GM23338 (cell line): ENCODE measurements around the gene FHIT. TPM values are rescaled to one million over a fixed set of nuclear protein-coding genes. Genes with fewer than 3 reads are reported as not detected.

ENCODE experiments used
- ATAC-seq: fragments of 200-7000 bp; cut with Tn5 transposase; 3 replicates; pipeline ENCODE4 v1.9.1; 2020
- DNase-seq: peaks from one replicate; pipeline ENCODE4 v3.0.0-alpha.2; 2015; ENCODE audit warnings: low spot score
- H2AFZ ChIP-seq: fragments of 200-600 bp; sonication (generic); 2 replicates; pipeline ENCODE4 v1.8.0; 2016; ENCODE audit warnings: antibody characterized with exemption, mild to moderate bottlenecking, moderate library complexity
- H3F3A ChIP-seq: fragments of 200-600 bp; sonication (generic); replicated peaks from 2 replicates; pipeline ENCODE4 v1.8.0; 2017; ENCODE audit warnings: antibody characterized with exemption, mixed run types, low read depth
- H3K27ac ChIP-seq: fragments of 200-600 bp; sonication (generic); 2 replicates; pipeline ENCODE4 v1.6.1; 2016; ENCODE audit warnings: low read depth
- H3K27me3 ChIP-seq: fragments of 200-600 bp; sonication (generic); 2 replicates; pipeline ENCODE4 v1.8.0; 2016; ENCODE audit warnings: mild to moderate bottlenecking, mixed run types, moderate library complexity; ENCODE audit not compliant: insufficient read depth
- H3K36me3 ChIP-seq: fragments of 200-600 bp; sonication (generic); 2 replicates; pipeline ENCODE4 v1.8.0; 2016; ENCODE audit warnings: mild to moderate bottlenecking; ENCODE audit not compliant: insufficient read depth
- H3K4me1 ChIP-seq: fragments of 200-600 bp; sonication (generic); 2 replicates; pipeline ENCODE4 v1.8.0; 2016; ENCODE audit warnings: mild to moderate bottlenecking, moderate library complexity; ENCODE audit not compliant: insufficient read depth
- H3K4me2 ChIP-seq: fragments of 200-600 bp; sonication (generic); 2 replicates; pipeline ENCODE4 v1.7.1; 2017; ENCODE audit warnings: mixed run types
- H3K4me3 ChIP-seq: fragments of 200-600 bp; sonication (generic); 2 replicates; pipeline ENCODE4 v1.6.1; 2016; ENCODE audit warnings: mixed run types
- H3K79me2 ChIP-seq: fragments of 200-600 bp; sonication (generic); replicated peaks from 2 replicates; pipeline ENCODE4 v1.8.0; 2017; ENCODE audit warnings: mild to moderate bottlenecking; ENCODE audit not compliant: insufficient read depth
- H3K9me2 ChIP-seq: fragments of 200-600 bp; sonication (generic); 2 replicates; pipeline ENCODE4 v1.8.0; 2017; ENCODE audit not compliant: insufficient read depth
- H4K20me1 ChIP-seq: fragments of 200-600 bp; sonication (generic); replicated peaks from 2 replicates; pipeline ENCODE4 v1.8.0; 2017; ENCODE audit warnings: mild to moderate bottlenecking; ENCODE audit not compliant: insufficient read depth
- H3K27ac Mint-ChIP-seq: 2 replicates; pipeline ENCODE4 v1.8.0; 2020; ENCODE audit warnings: inconsistent platforms, mild to moderate bottlenecking, moderate library complexity, mixed read lengths
- H3K27me3 Mint-ChIP-seq: 3 replicates; pipeline ENCODE4 v1.8.0; 2022; ENCODE audit warnings: low read depth, mild to moderate bottlenecking, moderate library complexity, mixed read lengths, inconsistent platforms; ENCODE audit not compliant: insufficient read depth, poor library complexity
- H3K36me3 Mint-ChIP-seq: 3 replicates; pipeline ENCODE4 v1.8.0; 2021; ENCODE audit warnings: low read depth, mild to moderate bottlenecking, inconsistent platforms, moderate library complexity, mixed read lengths
- H3K4me1 Mint-ChIP-seq: 3 replicates; pipeline ENCODE4 v1.8.0; 2020; ENCODE audit warnings: mild to moderate bottlenecking, inconsistent platforms, mixed read lengths
- H3K4me3 Mint-ChIP-seq: 3 replicates; pipeline ENCODE4 v1.8.0; 2021; ENCODE audit warnings: moderate library complexity, mild to moderate bottlenecking, inconsistent platforms, mixed read lengths
- H3K9me3 Mint-ChIP-seq: 3 replicates; pipeline ENCODE4 v1.8.0; 2020; ENCODE audit warnings: moderate library complexity, mild to moderate bottlenecking, inconsistent platforms, mixed read lengths
- CREB1 ChIP-seq: fragments of 250-450 bp; sonication (Bioruptor Pico); IDR thresholded peaks from 2 replicates; pipeline ENCODE4 v1.5.0; 2020; ENCODE audit warnings: low read depth, mild to moderate bottlenecking, moderate library complexity
- EZH2phosphoT487 ChIP-seq: fragments of 200-600 bp; sonication (generic); IDR thresholded peaks from one replicate; pipeline ENCODE4 v1.8.1; 2018; ENCODE audit warnings: antibody characterized with exemption; ENCODE audit not compliant: unreplicated experiment
- JUNB ChIP-seq: IDR thresholded peaks from one replicate; pipeline ENCODE4 v1.6.1; 2016; ENCODE audit warnings: antibody characterized with exemption; ENCODE audit not compliant: unreplicated experiment
- NANOG ChIP-seq: IDR thresholded peaks from 2 replicates; pipeline ENCODE4 v1.6.1; 2016; ENCODE audit warnings: antibody characterized with exemption, borderline replicate concordance
- POLR2AphosphoS5 ChIP-seq: IDR thresholded peaks from 2 replicates; pipeline ENCODE4 v1.6.1; 2016; ENCODE audit warnings: antibody characterized with exemption, low read depth
- STAT1 ChIP-seq: IDR thresholded peaks from one replicate; pipeline ENCODE4 v1.6.1; 2016; ENCODE audit warnings: antibody characterized with exemption; ENCODE audit not compliant: unreplicated experiment
- ZNF114 ChIP-seq: fragments of 250-450 bp; sonication (Bioruptor Pico); IDR thresholded peaks from 2 replicates; pipeline ENCODE4 v1.5.0; 2020; ENCODE audit warnings: mild to moderate bottlenecking, moderate library complexity
- ZNF331 ChIP-seq: fragments of 250-450 bp; sonication (Bioruptor Pico); IDR thresholded peaks from 2 replicates; pipeline ENCODE4 v1.5.0; 2020; ENCODE audit warnings: low read depth, mild to moderate bottlenecking, moderate library complexity
- ZNF462 ChIP-seq: fragments of 250-450 bp; sonication (Bioruptor Pico); IDR thresholded peaks from 2 replicates; pipeline ENCODE4 v1.5.0; 2020; ENCODE audit warnings: mild to moderate bottlenecking, moderate library complexity
- polyA plus RNA-seq: library from polyadenylated mRNA; unstranded; fragments of >200 nt; fragmentation: Nextera tagmentation; extraction: Ambion mirVana; gene quantifications from 2 replicates; pipeline ENCODE4 v1.2.1, GENCODE V29; 2016
- total RNA-seq: library from RNA; depleted of rRNA; stranded (reverse); fragments of >200 nt; shearing (Covaris generic); gene quantifications from 2 replicates; pipeline ENCODE4 v1.2.3, GENCODE V29; 2014
- TF ChIP-seq, protein P1 (sequence below): IDR thresholded peaks from 2 replicates; pipeline ENCODE4 v1.6.1; 2016; ENCODE audit warnings: antibody characterized with exemption
- TF ChIP-seq, protein P2 (sequence below), 2 experiments: fragments of 200-600 bp in 1 of 2; sonication (generic) in 1 of 2; conservative IDR thresholded peaks; 2 replicates each; pipeline versions ENCODE4 v1.5.1 to v1.6.1; 2016 to 2017; ENCODE audit warnings: antibody characterized with exemption in 2 of 2, low read depth in 2 of 2, mild to moderate bottlenecking in 2 of 2, moderate library complexity in 1 of 2
- TF ChIP-seq, protein P3 (sequence below): IDR thresholded peaks from one replicate; pipeline ENCODE4 v1.6.1; 2018; ENCODE audit warnings: antibody characterized with exemption; ENCODE audit not compliant: unreplicated experiment

Gene FHIT
- total and polyA plus RNA-seq, 2 experiments from 2014 or later, result 3.0 to 8.3 TPM

GRCh38 chr3:60333710-60334109, 917.5 kb downstream of the FHIT start (continued):
- TF ChIP-seq, protein P1, sequence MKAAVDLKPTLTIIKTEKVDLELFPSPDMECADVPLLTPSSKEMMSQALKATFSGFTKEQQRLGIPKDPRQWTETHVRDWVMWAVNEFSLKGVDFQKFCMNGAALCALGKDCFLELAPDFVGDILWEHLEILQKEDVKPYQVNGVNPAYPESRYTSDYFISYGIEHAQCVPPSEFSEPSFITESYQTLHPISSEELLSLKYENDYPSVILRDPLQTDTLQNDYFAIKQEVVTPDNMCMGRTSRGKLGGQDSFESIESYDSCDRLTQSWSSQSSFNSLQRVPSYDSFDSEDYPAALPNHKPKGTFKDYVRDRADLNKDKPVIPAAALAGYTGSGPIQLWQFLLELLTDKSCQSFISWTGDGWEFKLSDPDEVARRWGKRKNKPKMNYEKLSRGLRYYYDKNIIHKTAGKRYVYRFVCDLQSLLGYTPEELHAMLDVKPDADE, result no peak
- no peak for TF ChIP-seq STAT1

- TF ChIP-seq ZNF462 (CRISPR knock-in tag) (no peak), POLR2AphosphoS5 (no peak), ZNF331 (CRISPR knock-in tag) (no peak), EZH2phosphoT487 (no peak), ZNF114 (CRISPR knock-in tag) (no peak), STAT1 (no peak), JUNB (no peak), NANOG (no peak), CREB1 (CRISPR knock-in tag) (no peak)
- TF ChIP-seq, protein P2, sequence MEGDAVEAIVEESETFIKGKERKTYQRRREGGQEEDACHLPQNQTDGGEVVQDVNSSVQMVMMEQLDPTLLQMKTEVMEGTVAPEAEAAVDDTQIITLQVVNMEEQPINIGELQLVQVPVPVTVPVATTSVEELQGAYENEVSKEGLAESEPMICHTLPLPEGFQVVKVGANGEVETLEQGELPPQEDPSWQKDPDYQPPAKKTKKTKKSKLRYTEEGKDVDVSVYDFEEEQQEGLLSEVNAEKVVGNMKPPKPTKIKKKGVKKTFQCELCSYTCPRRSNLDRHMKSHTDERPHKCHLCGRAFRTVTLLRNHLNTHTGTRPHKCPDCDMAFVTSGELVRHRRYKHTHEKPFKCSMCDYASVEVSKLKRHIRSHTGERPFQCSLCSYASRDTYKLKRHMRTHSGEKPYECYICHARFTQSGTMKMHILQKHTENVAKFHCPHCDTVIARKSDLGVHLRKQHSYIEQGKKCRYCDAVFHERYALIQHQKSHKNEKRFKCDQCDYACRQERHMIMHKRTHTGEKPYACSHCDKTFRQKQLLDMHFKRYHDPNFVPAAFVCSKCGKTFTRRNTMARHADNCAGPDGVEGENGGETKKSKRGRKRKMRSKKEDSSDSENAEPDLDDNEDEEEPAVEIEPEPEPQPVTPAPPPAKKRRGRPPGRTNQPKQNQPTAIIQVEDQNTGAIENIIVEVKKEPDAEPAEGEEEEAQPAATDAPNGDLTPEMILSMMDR (conservative IDR thresholded peaks at IDR 0.05; ENCODE audit: low read depth in 2 of 2), result no peak
- TF ChIP-seq, protein P1, result no peak
- TF ChIP-seq, protein P3, sequence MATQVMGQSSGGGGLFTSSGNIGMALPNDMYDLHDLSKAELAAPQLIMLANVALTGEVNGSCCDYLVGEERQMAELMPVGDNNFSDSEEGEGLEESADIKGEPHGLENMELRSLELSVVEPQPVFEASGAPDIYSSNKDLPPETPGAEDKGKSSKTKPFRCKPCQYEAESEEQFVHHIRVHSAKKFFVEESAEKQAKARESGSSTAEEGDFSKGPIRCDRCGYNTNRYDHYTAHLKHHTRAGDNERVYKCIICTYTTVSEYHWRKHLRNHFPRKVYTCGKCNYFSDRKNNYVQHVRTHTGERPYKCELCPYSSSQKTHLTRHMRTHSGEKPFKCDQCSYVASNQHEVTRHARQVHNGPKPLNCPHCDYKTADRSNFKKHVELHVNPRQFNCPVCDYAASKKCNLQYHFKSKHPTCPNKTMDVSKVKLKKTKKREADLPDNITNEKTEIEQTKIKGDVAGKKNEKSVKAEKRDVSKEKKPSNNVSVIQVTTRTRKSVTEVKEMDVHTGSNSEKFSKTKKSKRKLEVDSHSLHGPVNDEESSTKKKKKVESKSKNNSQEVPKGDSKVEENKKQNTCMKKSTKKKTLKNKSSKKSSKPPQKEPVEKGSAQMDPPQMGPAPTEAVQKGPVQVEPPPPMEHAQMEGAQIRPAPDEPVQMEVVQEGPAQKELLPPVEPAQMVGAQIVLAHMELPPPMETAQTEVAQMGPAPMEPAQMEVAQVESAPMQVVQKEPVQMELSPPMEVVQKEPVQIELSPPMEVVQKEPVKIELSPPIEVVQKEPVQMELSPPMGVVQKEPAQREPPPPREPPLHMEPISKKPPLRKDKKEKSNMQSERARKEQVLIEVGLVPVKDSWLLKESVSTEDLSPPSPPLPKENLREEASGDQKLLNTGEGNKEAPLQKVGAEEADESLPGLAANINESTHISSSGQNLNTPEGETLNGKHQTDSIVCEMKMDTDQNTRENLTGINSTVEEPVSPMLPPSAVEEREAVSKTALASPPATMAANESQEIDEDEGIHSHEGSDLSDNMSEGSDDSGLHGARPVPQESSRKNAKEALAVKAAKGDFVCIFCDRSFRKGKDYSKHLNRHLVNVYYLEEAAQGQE, result no peak
- Mint-ChIP-seq H3K27ac (no peak overlapping the region), H3K4me1 (no peaks in the 10 kb centered on the region), H3K27me3 (no peaks in the 10 kb centered on the region), H3K36me3 (no peaks in the 10 kb centered on the region), H3K9me3 (no peaks in the 10 kb centered on the region), H3K4me3 (no peak overlapping the region)
- Histone ChIP-seq H3K27me3 (no peaks in the 10 kb centered on the region), H3K36me3 (no peaks in the 10 kb centered on the region), H3K4me2 (no peak overlapping the region), H3K4me1 (no peaks in the 10 kb centered on the region), H3F3A (no peaks in the 10 kb centered on the region), H3K9me2 (peaks cover 16% of the 10 kb centered on the region; the same call in 1 of the 2 replicates), H3K4me3 (no peak overlapping the region), H3K79me2 (no peaks in the 10 kb centered on the region), H4K20me1 (no peaks in the 10 kb centered on the region), H3K27ac (no peak overlapping the region), H2AFZ (no peak overlapping the region)
- ATAC-seq (no peak), DNase-seq (no peak)
These were observed 921.1 kb downstream of the FHIT start for GRCh38 chr3:60330107-60330506.
